GM06990 (cell line): ENCODE data around the gene ABCA9.
"Not testable (repeated sequence)": the region's sequence is repeated elsewhere in the genome, so short reads cannot be mapped to it uniquely, and the experiment has no call there.

Experiments used
- DNase-seq: peaks from one replicate; pipeline ENCODE4 v3.0.0-alpha.2; 2011; ENCODE audit not compliant: insufficient read length; ENCODE audit errors: extremely low read depth
- H3K27me3 ChIP-seq: replicated peaks from 2 replicates; pipeline ENCODE4 v1.6.0; 2011; ENCODE audit warnings: low read length; ENCODE audit not compliant: control insufficient read depth, insufficient read depth
- H3K36me3 ChIP-seq: 2 replicates; pipeline ENCODE4 v1.5.1; 2011; ENCODE audit warnings: low read length; ENCODE audit not compliant: control insufficient read depth, insufficient read depth
- H3K4me3 ChIP-seq: replicated peaks from 2 replicates; pipeline ENCODE4 v1.5.1; 2011; ENCODE audit warnings: low read depth, mild to moderate bottlenecking, control low read depth, low read length
- CTCF ChIP-seq: IDR thresholded peaks from 2 replicates; pipeline ENCODE4 v1.5.1; 2011; ENCODE audit warnings: low read length, control low read depth, mild to moderate bottlenecking, inconsistent platforms; ENCODE audit not compliant: insufficient read depth, poor library complexity, severe bottlenecking

The ABCA9 gene

GRCh38 chr17:68957944-68958343 is 102.8 kb downstream of the ABCA9 start:
- TF ChIP-seq CTCF: no peak
- no peak for DNase-seq
- Histone ChIP-seq H3K36me3 (no peaks in the 10 kb centered on the region), H3K4me3 (no peak overlapping the region), H3K27me3 (no peaks in the 10 kb centered on the region)

- H3K4me3 ChIP-seq: no peak within 1 kb of the TSS
- no peaks in the 10 kb centered on the region for H3K27me3 ChIP-seq
- no peak for DNase-seq
- no peaks in the 10 kb centered on the region for H3K36me3 ChIP-seq
- no peak for TF ChIP-seq CTCF
These were observed 105.4 kb downstream of the ABCA9 start, which contains the start of gene ABCA8 for GRCh38 chr17:68955181-68955841. ABCA8 (minus strand) TSS chr17:68955392; CDS start chr17:68942034, 13,358 bp downstream.

GRCh38 chr17:68954146-68954896 is 106.4 kb downstream of the ABCA9 start:
- H3K27me3 ChIP-seq: no peaks in the 10 kb centered on the region
- no peak for TF ChIP-seq CTCF
- H3K36me3 ChIP-seq: no peaks in the 10 kb centered on the region
- DNase-seq: no peak
- H3K4me3 ChIP-seq: no peak overlapping the region

- Histone ChIP-seq H3K4me3 (no peak overlapping the region), H3K27me3 (no peaks in the 10 kb centered on the region), H3K36me3 (no peaks in the 10 kb centered on the region)
- no peak for TF ChIP-seq CTCF
- no peak for DNase-seq
These were observed 107.3 kb downstream of the ABCA9 start for GRCh38 chr17:68953340-68953997.

- Histone ChIP-seq H3K4me3 (no peak overlapping the region), H3K36me3 (no peaks in the 10 kb centered on the region), H3K27me3 (no peaks in the 10 kb centered on the region)
- TF ChIP-seq CTCF: no peak
- no peak for DNase-seq
These were observed 110.0 kb downstream of the ABCA9 start for GRCh38 chr17:68950725-68951124.

GRCh38 chr17:68947868-68948267 is 112.9 kb downstream of the ABCA9 start:
- H3K4me3 ChIP-seq, H3K36me3 ChIP-seq, H3K27me3 ChIP-seq, DNase-seq: not testable (repeated sequence)
